Retinal pigment epithelial cell (primary cell): Measurements from ENCODE around the gene NPC1L1.

Source experiments
- DNase-seq: peaks from one replicate; pipeline ENCODE4 v3.0.0-alpha.2; 2010; ENCODE audit warnings: low read depth
- H3K4me3 ChIP-seq: 2 replicates; pipeline ENCODE4 v1.5.1; 2011; ENCODE audit warnings: mild to moderate bottlenecking, low read length, control low read depth, moderate library complexity
- TF ChIP-seq, protein P1 (sequence below): conservative IDR thresholded peaks from 2 replicates; pipeline ENCODE4 v1.5.1; 2011; ENCODE audit warnings: low read depth, low read length, control low read depth, inconsistent platforms

The NPC1L1 gene

GRCh38 chr7:44534501-44534900 lies 6.6 kb downstream of the NPC1L1 start:
- no peak for DNase-seq
- H3K4me3 ChIP-seq, result no peak overlapping the region
- TF ChIP-seq, protein P1, sequence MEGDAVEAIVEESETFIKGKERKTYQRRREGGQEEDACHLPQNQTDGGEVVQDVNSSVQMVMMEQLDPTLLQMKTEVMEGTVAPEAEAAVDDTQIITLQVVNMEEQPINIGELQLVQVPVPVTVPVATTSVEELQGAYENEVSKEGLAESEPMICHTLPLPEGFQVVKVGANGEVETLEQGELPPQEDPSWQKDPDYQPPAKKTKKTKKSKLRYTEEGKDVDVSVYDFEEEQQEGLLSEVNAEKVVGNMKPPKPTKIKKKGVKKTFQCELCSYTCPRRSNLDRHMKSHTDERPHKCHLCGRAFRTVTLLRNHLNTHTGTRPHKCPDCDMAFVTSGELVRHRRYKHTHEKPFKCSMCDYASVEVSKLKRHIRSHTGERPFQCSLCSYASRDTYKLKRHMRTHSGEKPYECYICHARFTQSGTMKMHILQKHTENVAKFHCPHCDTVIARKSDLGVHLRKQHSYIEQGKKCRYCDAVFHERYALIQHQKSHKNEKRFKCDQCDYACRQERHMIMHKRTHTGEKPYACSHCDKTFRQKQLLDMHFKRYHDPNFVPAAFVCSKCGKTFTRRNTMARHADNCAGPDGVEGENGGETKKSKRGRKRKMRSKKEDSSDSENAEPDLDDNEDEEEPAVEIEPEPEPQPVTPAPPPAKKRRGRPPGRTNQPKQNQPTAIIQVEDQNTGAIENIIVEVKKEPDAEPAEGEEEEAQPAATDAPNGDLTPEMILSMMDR, result peak; percentile 73

GRCh38 chr7:44534087-44534486 lies 7.0 kb downstream of the NPC1L1 start:
- TF ChIP-seq, protein P1, result no peak
- H3K4me3 ChIP-seq, result no peak overlapping the region
- no peak for DNase-seq

- TF ChIP-seq, protein P1, result no peak
- no peak for DNase-seq
- H3K4me3 ChIP-seq, result no peak overlapping the region
These were observed 7.7 kb downstream of the NPC1L1 start for GRCh38 chr7:44533301-44534055.

DNA sequence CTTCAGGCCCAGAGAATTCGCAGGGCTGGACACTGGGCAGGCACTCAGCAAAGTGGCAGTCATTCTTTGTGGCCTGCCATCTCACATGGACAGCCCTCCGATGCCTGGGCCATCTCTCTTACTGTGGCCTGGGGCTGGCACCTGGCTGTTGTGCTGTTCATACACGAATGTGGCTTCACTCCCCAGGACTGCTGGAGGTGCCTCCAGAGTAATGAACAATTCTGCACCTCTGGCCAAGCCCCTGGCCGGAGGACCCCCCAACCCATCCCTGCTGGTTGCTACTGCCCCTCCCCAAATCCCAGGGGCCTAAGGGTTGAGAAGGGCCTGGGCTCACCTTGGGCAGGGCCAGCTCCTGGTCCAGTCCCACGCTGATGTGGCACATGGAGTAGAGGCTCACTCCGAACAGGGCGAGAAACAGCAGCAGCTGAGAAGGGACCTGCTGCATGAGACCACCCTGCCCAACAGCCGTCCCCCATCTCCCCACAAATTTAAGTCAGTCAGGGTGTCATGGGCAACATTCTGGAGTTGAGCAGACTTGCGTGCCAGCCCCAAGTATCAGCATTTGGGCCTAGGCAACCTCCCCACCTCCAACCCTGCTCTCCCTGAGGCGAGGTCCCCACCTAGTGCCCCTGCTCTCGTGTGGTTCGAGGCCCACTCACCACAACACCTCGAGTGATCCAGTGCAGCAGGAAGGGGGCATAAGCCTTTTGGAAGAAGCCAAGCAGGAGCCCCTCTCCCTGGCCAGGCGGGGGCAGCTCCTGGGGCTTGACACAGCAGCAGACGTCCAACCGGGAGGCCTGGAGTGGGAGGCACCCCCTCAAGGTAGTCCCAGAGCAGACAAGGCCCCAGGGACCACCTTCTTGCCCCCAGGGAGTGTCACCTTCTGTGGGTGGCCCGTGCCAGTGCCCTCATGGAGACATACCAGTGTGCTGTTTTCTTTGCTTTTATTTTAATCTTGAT lies 9.4 kb downstream of the NPC1L1 start:
- TF ChIP-seq, protein P1, result no peak
- no peak overlapping the region for H3K4me3 ChIP-seq
- DNase-seq, result no peak

GRCh38 chr7:44530990-44531389 lies 10.1 kb downstream of the NPC1L1 start:
- DNase-seq, result no peak
- H3K4me3 ChIP-seq, result no peak overlapping the region
- TF ChIP-seq, protein P1, result no peak

DNA sequence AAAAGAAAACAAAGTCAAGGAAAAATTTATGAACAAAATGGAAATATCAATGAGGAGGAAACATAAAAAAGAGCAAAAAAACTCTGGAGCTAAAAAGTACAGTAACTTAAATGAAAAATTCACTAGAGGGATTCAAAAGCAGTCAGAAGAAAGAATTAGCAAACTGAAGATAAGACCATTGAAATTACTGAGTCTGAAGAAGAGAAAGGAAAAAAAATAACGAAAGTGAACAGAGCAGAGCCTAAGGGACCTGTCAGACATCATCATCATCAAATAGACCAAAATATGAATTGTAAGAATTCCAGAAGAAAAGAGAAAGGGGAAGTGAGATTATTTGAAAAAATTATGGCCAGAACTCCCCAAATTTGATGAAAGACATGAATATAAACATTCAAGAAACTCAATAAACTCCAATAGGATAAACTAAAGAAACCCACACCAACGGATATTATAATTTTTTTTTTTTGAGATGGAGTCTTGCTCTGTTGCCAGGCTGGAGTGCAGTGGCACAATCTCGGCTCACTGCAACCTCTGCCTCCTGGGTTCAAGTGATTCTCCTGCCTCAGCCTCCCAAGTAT lies 16.2 kb downstream of the NPC1L1 start:
- no peak for DNase-seq

More for the DNA sequence above, 16.2 kb downstream of the NPC1L1 start:
- TF ChIP-seq, protein P1, result no peak
- no peak overlapping the region for H3K4me3 ChIP-seq
